GM19324 (cell line): Measurements from ENCODE around the gene NAA60.
"Not testable (repeated sequence)": the region's sequence is repeated elsewhere in the genome, so short reads cannot be mapped to it uniquely, and the experiment has no call there.

ENCODE experiments used
- ATAC-seq: cut with Tn5 transposase; IDR thresholded peaks from one replicate; pipeline ENCODE4 v1.9.1; 2021; ENCODE audit warnings: mild to moderate bottlenecking, moderate library complexity; ENCODE audit not compliant: unreplicated experiment, low FRiP score

NAA60 gene

GRCh38 chr16:3481696-3482658 is 38.5 kb downstream of the NAA60 start:
- ATAC-seq = no peak

GRCh38 chr16:3482659-3483241 is 39.3 kb downstream of the NAA60 start:
- no peak for ATAC-seq

GRCh38 chr16:3484318-3485096 is 41.0 kb downstream of the NAA60 start:
- ATAC-seq = no peak

GRCh38 chr16:3485097-3485745 is 41.7 kb downstream of the NAA60 start:
- ATAC-seq = no peak

- no peak for ATAC-seq
Observed at GRCh38 chr16:3485821-3486505, 42.5 kb downstream of the NAA60 start.

GRCh38 chr16:3486506-3487215 is 43.2 kb downstream of the NAA60 start:
- ATAC-seq = no peak

GRCh38 chr16:3487521-3488410 is 44.3 kb downstream of the NAA60 start:
- ATAC-seq = no peak

GRCh38 chr16:3488801-3489200 is 45.3 kb downstream of the NAA60 start:
- ATAC-seq = no peak

- ATAC-seq = no peak
Observed at GRCh38 chr16:3490911-3491629, 47.6 kb downstream of the NAA60 start.

- ATAC-seq = no peak
Observed at GRCh38 chr16:3492356-3492755, 48.9 kb downstream of the NAA60 start.

GRCh38 chr16:3494386-3494973 is 51.0 kb downstream of the NAA60 start:
- ATAC-seq = no peak

- ATAC-seq = no peak
Observed at GRCh38 chr16:3495176-3495575, 51.7 kb downstream of the NAA60 start, which contains the start of gene C16orf90. Gene C16orf90, minus strand, starts transcription at chr16:3495489. Its CDS starts 68 bp downstream, at chr16:3495421.

GRCh38 chr16:3496386-3496785 is 52.9 kb downstream of the NAA60 start:
- ATAC-seq = no peak

- ATAC-seq = no peak
Observed at GRCh38 chr16:3497771-3498170, 54.3 kb downstream of the NAA60 start.

GRCh38 chr16:3498988-3499387 is 55.5 kb downstream of the NAA60 start:
- no peak for ATAC-seq

GRCh38 chr16:3501412-3501761 is 57.9 kb downstream of the NAA60 start:
- ATAC-seq = not testable (repeated sequence)

GRCh38 chr16:3501783-3502400 is 58.4 kb downstream of the NAA60 start:
- no peak for ATAC-seq
